Fibroblast of lung (primary cell): Measurements from ENCODE around the gene CHST15.

Experiments used
- EZH2 ChIP-seq: IDR thresholded peaks from 2 replicates; pipeline ENCODE4 v1.5.1; 2012; ENCODE audit warnings: low read length, control low read depth, mild to moderate bottlenecking; ENCODE audit errors: missing control alignments
- TF ChIP-seq, protein P1 (sequence below), 2 donors: IDR thresholded peaks in 1 of 2; conservative IDR thresholded peaks in 1 of 2; 1 replicate in 1 of 2; 2 replicates in 1 of 2; pipeline ENCODE4 v1.5.1; 2011 to 2012; ENCODE audit warnings: low read length in 2 of 2, control low read depth in 1 of 2, inconsistent platforms in 1 of 2, low read depth in 1 of 2, mild to moderate bottlenecking in 1 of 2

DNA sequence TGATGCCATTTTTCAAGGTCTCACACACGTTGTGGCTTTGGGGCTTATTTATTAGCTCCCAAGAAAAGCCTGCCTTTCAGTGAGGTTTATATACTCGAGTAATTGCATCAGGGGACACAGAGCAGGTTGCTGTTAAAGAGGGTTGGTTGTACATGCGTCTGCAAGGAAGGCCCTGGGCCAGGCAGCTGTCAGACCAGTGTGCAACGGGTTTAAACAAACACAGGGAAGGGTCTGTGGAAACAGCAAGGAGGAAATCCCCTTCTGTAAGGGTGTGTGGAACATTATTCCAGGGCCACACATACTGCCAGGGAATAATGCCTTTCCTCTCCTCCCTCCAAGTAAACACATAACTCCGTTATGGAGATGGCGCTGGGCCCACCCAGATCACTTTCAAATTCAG is 1.7 kb upstream of the CHST15 start:
- TF ChIP-seq, protein P1, sequence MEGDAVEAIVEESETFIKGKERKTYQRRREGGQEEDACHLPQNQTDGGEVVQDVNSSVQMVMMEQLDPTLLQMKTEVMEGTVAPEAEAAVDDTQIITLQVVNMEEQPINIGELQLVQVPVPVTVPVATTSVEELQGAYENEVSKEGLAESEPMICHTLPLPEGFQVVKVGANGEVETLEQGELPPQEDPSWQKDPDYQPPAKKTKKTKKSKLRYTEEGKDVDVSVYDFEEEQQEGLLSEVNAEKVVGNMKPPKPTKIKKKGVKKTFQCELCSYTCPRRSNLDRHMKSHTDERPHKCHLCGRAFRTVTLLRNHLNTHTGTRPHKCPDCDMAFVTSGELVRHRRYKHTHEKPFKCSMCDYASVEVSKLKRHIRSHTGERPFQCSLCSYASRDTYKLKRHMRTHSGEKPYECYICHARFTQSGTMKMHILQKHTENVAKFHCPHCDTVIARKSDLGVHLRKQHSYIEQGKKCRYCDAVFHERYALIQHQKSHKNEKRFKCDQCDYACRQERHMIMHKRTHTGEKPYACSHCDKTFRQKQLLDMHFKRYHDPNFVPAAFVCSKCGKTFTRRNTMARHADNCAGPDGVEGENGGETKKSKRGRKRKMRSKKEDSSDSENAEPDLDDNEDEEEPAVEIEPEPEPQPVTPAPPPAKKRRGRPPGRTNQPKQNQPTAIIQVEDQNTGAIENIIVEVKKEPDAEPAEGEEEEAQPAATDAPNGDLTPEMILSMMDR (conservative IDR thresholded peaks at IDR 0.05 in 1 of 2, IDR thresholded peaks at IDR 0.05 in 1 of 2; ENCODE audit: low read depth in 1 of 2, low read length in 2 of 2) = no peak
- no peak for TF ChIP-seq EZH2
